Prostate gland (tissue), 2 donors: Measurements from ENCODE around the gene OVOL1.

Source experiments
- POLR2A ChIP-seq: fragments of 450-650 bp; IDR thresholded peaks from one replicate; pipeline ENCODE4 v1.6.1; 2016; ENCODE audit warnings: antibody characterized with exemption, mild to moderate bottlenecking
- POLR2AphosphoS5 ChIP-seq: sonication (generic); formaldehyde crosslinking; IDR thresholded peaks from one replicate; pipeline ENCODE4 v1.6.1; 2017; ENCODE audit warnings: antibody characterized with exemption
- TF ChIP-seq, protein P1 (sequence below), 4 experiments: fragments of 200-600 bp in 2 of 4; fragments of 450-650 bp in 2 of 4; sonication (generic) in 2 of 4; IDR thresholded peaks; 1 replicate in 3 of 4; 2 replicates in 1 of 4; pipeline ENCODE4 v1.5.1; 2016 to 2019; ENCODE audit warnings: antibody characterized with exemption in 4 of 4, mild to moderate bottlenecking in 2 of 4, moderate library complexity in 2 of 4

DNA sequence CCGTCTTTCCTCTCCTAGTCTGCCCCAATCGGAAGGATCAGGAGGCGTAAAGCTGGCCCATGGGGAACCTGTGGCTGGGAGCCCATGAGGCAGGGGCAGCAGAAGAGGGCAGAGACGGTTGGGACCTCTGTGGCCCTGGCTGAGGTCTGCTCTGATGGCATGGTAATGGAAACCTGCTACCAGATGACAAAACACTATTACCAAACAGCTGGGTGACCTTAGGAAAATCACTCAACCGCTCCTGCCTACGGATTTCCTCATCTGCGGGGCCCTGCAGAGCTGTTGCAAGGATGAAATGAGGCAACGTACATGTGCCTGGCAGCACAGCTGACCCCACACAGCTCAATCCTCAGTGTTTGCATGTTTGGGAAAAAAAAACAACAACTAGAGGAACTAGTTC lies 10.7 kb upstream of the OVOL1 start:
- TF ChIP-seq POLR2A (no peak), POLR2AphosphoS5 (no peak)
- TF ChIP-seq, protein P1, sequence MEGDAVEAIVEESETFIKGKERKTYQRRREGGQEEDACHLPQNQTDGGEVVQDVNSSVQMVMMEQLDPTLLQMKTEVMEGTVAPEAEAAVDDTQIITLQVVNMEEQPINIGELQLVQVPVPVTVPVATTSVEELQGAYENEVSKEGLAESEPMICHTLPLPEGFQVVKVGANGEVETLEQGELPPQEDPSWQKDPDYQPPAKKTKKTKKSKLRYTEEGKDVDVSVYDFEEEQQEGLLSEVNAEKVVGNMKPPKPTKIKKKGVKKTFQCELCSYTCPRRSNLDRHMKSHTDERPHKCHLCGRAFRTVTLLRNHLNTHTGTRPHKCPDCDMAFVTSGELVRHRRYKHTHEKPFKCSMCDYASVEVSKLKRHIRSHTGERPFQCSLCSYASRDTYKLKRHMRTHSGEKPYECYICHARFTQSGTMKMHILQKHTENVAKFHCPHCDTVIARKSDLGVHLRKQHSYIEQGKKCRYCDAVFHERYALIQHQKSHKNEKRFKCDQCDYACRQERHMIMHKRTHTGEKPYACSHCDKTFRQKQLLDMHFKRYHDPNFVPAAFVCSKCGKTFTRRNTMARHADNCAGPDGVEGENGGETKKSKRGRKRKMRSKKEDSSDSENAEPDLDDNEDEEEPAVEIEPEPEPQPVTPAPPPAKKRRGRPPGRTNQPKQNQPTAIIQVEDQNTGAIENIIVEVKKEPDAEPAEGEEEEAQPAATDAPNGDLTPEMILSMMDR (IDR thresholded peaks at IDR 0.05) = no peak
